GM12878 (cell line): ENCODE data around the gene CCIN. TPM values are rescaled to one million over a fixed set of nuclear protein-coding genes. Genes with fewer than 3 reads are reported as not detected.

ENCODE experiments used
- ATAC-seq: fragments of 200-7000 bp; cut with Tn5 transposase; 3 replicates; pipeline ENCODE4 v1.9.1; 2020; ENCODE audit warnings: mild to moderate bottlenecking, moderate library complexity
- BruUV-seq: library from RNA; stranded (reverse); fragments of 400-500 nt; replicated peaks from 2 replicates; lab custom pipeline; 2021; lab: Mats Ljungman, UMichigan
- CTCF ChIA-PET: fragments of 300-600 bp; sonication (Branson Sonifier 250); formaldehyde crosslinking; extraction: SDS; loops from one replicate; lab custom pipeline; 2021; ENCODE audit warnings: inconsistent platforms; lab: Yijun Ruan, JAX
- POLR2A ChIA-PET: fragments of 350-600 bp; formaldehyde crosslinking; extraction: SDS; loops from one replicate; lab custom pipeline; 2021; ENCODE audit warnings: inconsistent platforms; lab: Charles Lee
- RAD21 ChIA-PET: fragments of 300-600 bp; sonication (Branson Sonifier 250); formaldehyde crosslinking; loops from one replicate; lab custom pipeline; 2023; ENCODE audit warnings: antibody characterized with exemption; ENCODE audit not compliant: unreplicated experiment; lab: Charles Lee
- SMC1A ChIA-PET: fragments of 300-600 bp; sonication (Branson Sonifier 250); formaldehyde crosslinking; loops from one replicate; lab custom pipeline; 2023; ENCODE audit not compliant: unreplicated experiment, uncharacterized antibody; lab: Charles Lee
- DNase-seq: peaks from one replicate; pipeline ENCODE4 v3.0.0-alpha.2; 2011; ENCODE audit warnings: low read depth, low spot score
- FAIRE-seq: peaks from 3 replicates; lab custom pipeline; 2011; peaks lifted over from hg19 to GRCh38; lab: Jason Lieb, UNC
- H2AFZ ChIP-seq: 2 replicates; pipeline ENCODE4 v1.6.0; 2011; ENCODE audit warnings: low read depth, low read length, control low read depth; ENCODE audit not compliant: control insufficient read depth
- H3K27ac ChIP-seq: 2 replicates; pipeline ENCODE4 v1.5.1; 2011; ENCODE audit warnings: control low read depth; ENCODE audit not compliant: control insufficient read depth, insufficient read depth
- H3K27me3 ChIP-seq, 2 experiments: replicated peaks in 1 of 2; 2 replicates each; pipeline versions ENCODE4 v1.6.0 to v1.6.1; 2011; ENCODE audit warnings: low read length in 1 of 2; ENCODE audit not compliant: control insufficient read depth in 2 of 2, insufficient read depth in 2 of 2
- H3K36me3 ChIP-seq, 2 experiments: 2 replicates each; pipeline ENCODE4 v1.5.1; 2011; ENCODE audit warnings: low read length in 1 of 2; ENCODE audit not compliant: control insufficient read depth in 2 of 2, insufficient read depth in 2 of 2
- H3K4me1 ChIP-seq: 2 replicates; pipeline ENCODE4 v1.6.1; 2011; ENCODE audit warnings: mild to moderate bottlenecking, low read length, moderate library complexity, mixed read lengths; ENCODE audit not compliant: control insufficient read depth, insufficient read depth
- H3K4me2 ChIP-seq: 2 replicates; pipeline ENCODE4 v1.6.0; 2011; ENCODE audit warnings: control low read depth; ENCODE audit not compliant: control insufficient read depth, insufficient read depth
- H3K4me3 ChIP-seq: fragments of 200-600 bp; sonication (generic); 2 replicates; pipeline ENCODE4 v1.5.1; 2016
- H3K79me2 ChIP-seq: 2 replicates; pipeline ENCODE4 v1.6.0; 2011; ENCODE audit warnings: low read length; ENCODE audit not compliant: control insufficient read depth, insufficient read depth
- H3K9ac ChIP-seq: 2 replicates; pipeline ENCODE4 v1.8.0; 2011; ENCODE audit warnings: low read length, control low read depth, mixed read lengths; ENCODE audit not compliant: control insufficient read depth, insufficient read depth
- H3K9me3 ChIP-seq: replicated peaks from 3 replicates; pipeline ENCODE4 v1.5.1; 2011; ENCODE audit warnings: mild to moderate bottlenecking, low read length; ENCODE audit not compliant: control insufficient read depth, insufficient read depth
- H4K20me1 ChIP-seq: 2 replicates; pipeline ENCODE4 v1.6.0; 2011; ENCODE audit not compliant: control insufficient read depth, insufficient read depth
- CREB1 ChIP-seq: IDR thresholded peaks from 2 replicates; pipeline ENCODE4 v1.6.1; 2012; ENCODE audit warnings: low read depth, mild to moderate bottlenecking, inconsistent platforms
- DPF2 ChIP-seq: fragments of 450-650 bp; IDR thresholded peaks from 2 replicates; pipeline ENCODE4 v1.6.1; 2017; ENCODE audit warnings: mild to moderate bottlenecking
- GABPA ChIP-seq: IDR thresholded peaks from 2 replicates; pipeline ENCODE4 v1.6.1; 2014; ENCODE audit warnings: antibody characterized with exemption, low read depth, mild to moderate bottlenecking, inconsistent platforms
- MEF2B ChIP-seq: fragments of 450-650 bp; IDR thresholded peaks from 2 replicates; pipeline ENCODE4 v1.6.1; 2018; ENCODE audit warnings: mild to moderate bottlenecking, moderate library complexity; ENCODE audit not compliant: partially characterized antibody, poor library complexity, severe bottlenecking
- PAX5 ChIP-seq: IDR thresholded peaks from 2 replicates; pipeline ENCODE4 v1.6.1; 2011; ENCODE audit warnings: low read depth, low read length, borderline replicate concordance
- PRDM15 ChIP-seq: fragments of 450-650 bp; formaldehyde crosslinking; IDR thresholded peaks from 2 replicates; pipeline ENCODE4 v1.4.0; 2020; ENCODE audit warnings: mild to moderate bottlenecking, moderate library complexity
- RELA ChIP-seq: fragments of 450-650 bp; IDR thresholded peaks from 2 replicates; pipeline ENCODE4 v1.8.0; 2014; ENCODE audit warnings: borderline replicate concordance; ENCODE audit not compliant: partially characterized antibody
- SIN3A ChIP-seq: IDR thresholded peaks from 2 replicates; pipeline ENCODE4 v1.6.1; 2012; ENCODE audit warnings: low read depth, low read length, improper control_type of control experiment
- USF2 ChIP-seq: IDR thresholded peaks from 2 replicates; pipeline ENCODE4 v1.6.1; 2011; ENCODE audit warnings: low read depth, low read length, improper control_type of control experiment, borderline replicate concordance
- ZBTB11 ChIP-seq: fragments of 450-650 bp; formaldehyde crosslinking; IDR thresholded peaks from 2 replicates; pipeline ENCODE4 v1.5.0; 2022; ENCODE audit warnings: mild to moderate bottlenecking, missing genetic modification characterization
- WGBS: methylation state at CpG from one replicate; pipeline ENCODE4 v1.1.6; 2016; ENCODE audit warnings: low lambda C conversion rate; ENCODE audit not compliant: insufficient replicate concordance, insufficient coverage; ENCODE audit errors: missing lambda C conversion rate; 5-methylcytosine and 5-hydroxymethylcytosine counted together
- in situ Hi-C: fragments of 300-500 bp; cut with MboI; formaldehyde crosslinking; loops from 9 replicates; pipeline ENCODE4 v1.14.3; 2018; ENCODE audit warnings: mixed read lengths
- intact Hi-C: fragments of 100-400 bp; cut with micrococcal nuclease; formaldehyde crosslinking; loops from one replicate; pipeline ENCODE4 v1.14.2; 2022; ENCODE audit not compliant: unreplicated experiment
- polyA plus RNA-seq, 11 experiments: library from polyadenylated mRNA; depleted of rRNA in 4 of 11; unstranded in 6 of 11; stranded (reverse) in 5 of 11; fragments of >200 nt; fragmentation: Nextera tagmentation in 4 of 11; fragmentation: Illumina TruSeq in 1 of 11; extraction: Ambion mirVana in 4 of 11; extraction: Trizol in 1 of 11; gene quantifications; 1 replicate in 1 of 11; 2 replicates in 10 of 11; pipeline versions ENCODE4 v1.2.1 to v1.2.3, GENCODE V29; 2011 to 2016; ENCODE audit warnings: inconsistent platforms in 2 of 11, missing spikeins in 2 of 11, low read depth in 1 of 11
- total RNA-seq, 4 experiments: library from RNA; depleted of rRNA in 3 of 4; stranded (reverse); fragments of >200 nt in 3 of 4; fragmentation: Illumina TruSeq in 1 of 4; extraction: Trizol in 1 of 4; gene quantifications; 2 replicates each; pipeline versions ENCODE4 v1.2.1 to v1.2.3, GENCODE V29; 2013 to 2021
- TF ChIP-seq, protein P1 (sequence below): IDR thresholded peaks from 2 replicates; pipeline ENCODE4 v1.6.1; 2011; ENCODE audit warnings: mild to moderate bottlenecking, low read depth, low read length, moderate library complexity; ENCODE audit not compliant: insufficient replicate concordance

Gene CCIN
- total and polyA plus RNA-seq, 10 of the 15 experiments (the other 5 are each of a cell fraction or from before 2014, with no cell fraction given) = not detected

- ATAC-seq (no peak), FAIRE-seq (no peak), DNase-seq (no peak)
- Histone ChIP-seq H3K27ac (no peak overlapping the region), H3K36me3 (no peaks in the 10 kb centered on the region), H4K20me1 (no peaks in the 10 kb centered on the region), H3K27me3 (no peaks in the 10 kb centered on the region), H3K9ac (no peak overlapping the region), H3K9me3 (no peaks in the 10 kb centered on the region; the same call in 2 of the 3 replicates), H3K4me2 (no peak overlapping the region), H3K4me3 (no peak overlapping the region), H2AFZ (no peak overlapping the region), H3K4me1 (peaks cover 41% of the 10 kb centered on the region), H3K79me2 (no peaks in the 10 kb centered on the region)
- RAD21 ChIA-PET = interaction anchor here (1.1 kb wide), 1 partner anchor 36 kb away, joined by 4 read pairs; the partner anchor contains the start of gene CLTA
- BruUV-seq = no TSS peak
- POLR2A ChIA-PET = no interaction called here
- SMC1A ChIA-PET = interaction anchor here (0.6 to 1.0 kb wide), 2 partner anchors 52 to 230 kb away, joined by 3 to 6 read pairs; no protein-coding TSS in a partner anchor
- WGBS = 84% methylated on average over 11 of the region's 11 CpGs
- intact Hi-C loops (no loop called here), in situ Hi-C loops (no loop called here)
- CTCF ChIA-PET = interaction anchor here (1.1 to 1.7 kb wide), 2 partner anchors 9 to 52 kb away, joined by 3 to 4 read pairs; no protein-coding TSS in a partner anchor
- TF ChIP-seq, protein P1, sequence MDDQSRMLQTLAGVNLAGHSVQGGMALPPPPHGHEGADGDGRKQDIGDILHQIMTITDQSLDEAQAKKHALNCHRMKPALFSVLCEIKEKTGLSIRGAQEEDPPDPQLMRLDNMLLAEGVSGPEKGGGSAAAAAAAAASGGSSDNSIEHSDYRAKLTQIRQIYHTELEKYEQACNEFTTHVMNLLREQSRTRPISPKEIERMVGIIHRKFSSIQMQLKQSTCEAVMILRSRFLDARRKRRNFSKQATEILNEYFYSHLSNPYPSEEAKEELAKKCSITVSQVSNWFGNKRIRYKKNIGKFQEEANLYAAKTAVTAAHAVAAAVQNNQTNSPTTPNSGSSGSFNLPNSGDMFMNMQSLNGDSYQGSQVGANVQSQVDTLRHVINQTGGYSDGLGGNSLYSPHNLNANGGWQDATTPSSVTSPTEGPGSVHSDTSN = no peak
- TF ChIP-seq RELA = no peak
- TF ChIP-seq USF2 = no peak
- no peak for TF ChIP-seq CREB1
- TF ChIP-seq GABPA = no peak
- TF ChIP-seq ZBTB11 (CRISPR knock-in tag) = no peak
- no peak for TF ChIP-seq PRDM15 (CRISPR knock-in tag)
- no peak for TF ChIP-seq SIN3A
- no peak for TF ChIP-seq DPF2
- no peak for TF ChIP-seq MEF2B
- no peak for TF ChIP-seq PAX5
Observed at GRCh38 chr9:36154331-36154952, 14.7 kb upstream of the CCIN start.
